B cell (primary cell): ENCODE data around the gene EDC4.

ENCODE experiments used
- EZH2 ChIP-seq: IDR thresholded peaks from 2 replicates; pipeline ENCODE4 v1.6.1; 2012; ENCODE audit warnings: borderline replicate concordance, low read depth, mild to moderate bottlenecking, moderate library complexity, low read length; ENCODE audit not compliant: insufficient read depth, poor library complexity, severe bottlenecking
- TF ChIP-seq, protein P1 (sequence below): fragments of 200-600 bp; IDR thresholded peaks from one replicate; pipeline ENCODE4 v1.8.0; 2022; ENCODE audit warnings: antibody characterized with exemption, mild to moderate bottlenecking

DNA sequence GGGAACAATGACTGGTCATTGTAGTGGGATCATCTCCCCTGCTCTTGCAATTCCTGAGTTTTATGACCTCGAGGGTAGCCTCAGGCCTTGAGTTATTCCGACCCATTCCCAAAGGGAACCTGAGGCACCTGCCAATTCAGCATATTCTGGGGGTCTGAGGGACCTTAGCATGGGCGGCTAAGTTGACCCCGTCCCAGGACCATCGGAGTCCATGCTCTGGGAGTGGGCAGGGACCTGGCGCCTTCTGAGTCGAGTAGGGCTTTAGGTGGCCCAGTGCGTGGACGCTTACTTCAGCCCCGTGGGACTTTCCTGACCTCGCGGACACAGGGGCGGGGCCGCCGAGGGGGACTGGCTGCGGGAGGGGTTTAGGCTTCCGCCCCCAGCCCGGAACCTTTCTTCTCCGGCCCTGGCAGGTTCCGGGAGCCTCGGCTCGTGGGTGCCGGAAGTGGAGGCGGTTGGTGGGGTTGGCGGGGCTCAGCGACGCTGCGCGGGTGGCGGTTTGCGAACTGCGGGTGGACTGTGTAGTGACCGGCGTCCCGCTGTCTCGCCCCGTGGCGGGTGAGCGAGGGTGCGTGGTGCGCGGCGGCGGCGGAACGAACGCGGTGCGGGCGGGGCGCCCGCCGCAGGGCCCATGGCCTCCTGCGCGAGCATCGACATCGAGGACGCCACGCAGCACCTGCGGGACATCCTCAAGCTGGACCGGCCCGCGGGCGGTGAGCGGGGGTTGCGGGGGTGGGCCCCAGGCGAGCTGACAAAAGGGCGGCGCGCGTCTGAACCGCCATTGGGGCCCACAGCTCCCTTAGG is at the start of gene EDC4:
- no peak for TF ChIP-seq EZH2
- TF ChIP-seq, protein P1, sequence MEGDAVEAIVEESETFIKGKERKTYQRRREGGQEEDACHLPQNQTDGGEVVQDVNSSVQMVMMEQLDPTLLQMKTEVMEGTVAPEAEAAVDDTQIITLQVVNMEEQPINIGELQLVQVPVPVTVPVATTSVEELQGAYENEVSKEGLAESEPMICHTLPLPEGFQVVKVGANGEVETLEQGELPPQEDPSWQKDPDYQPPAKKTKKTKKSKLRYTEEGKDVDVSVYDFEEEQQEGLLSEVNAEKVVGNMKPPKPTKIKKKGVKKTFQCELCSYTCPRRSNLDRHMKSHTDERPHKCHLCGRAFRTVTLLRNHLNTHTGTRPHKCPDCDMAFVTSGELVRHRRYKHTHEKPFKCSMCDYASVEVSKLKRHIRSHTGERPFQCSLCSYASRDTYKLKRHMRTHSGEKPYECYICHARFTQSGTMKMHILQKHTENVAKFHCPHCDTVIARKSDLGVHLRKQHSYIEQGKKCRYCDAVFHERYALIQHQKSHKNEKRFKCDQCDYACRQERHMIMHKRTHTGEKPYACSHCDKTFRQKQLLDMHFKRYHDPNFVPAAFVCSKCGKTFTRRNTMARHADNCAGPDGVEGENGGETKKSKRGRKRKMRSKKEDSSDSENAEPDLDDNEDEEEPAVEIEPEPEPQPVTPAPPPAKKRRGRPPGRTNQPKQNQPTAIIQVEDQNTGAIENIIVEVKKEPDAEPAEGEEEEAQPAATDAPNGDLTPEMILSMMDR, result no peak
